GM06990 (cell line): ENCODE measurements around the gene SLC7A1.

Experiments
- DNase-seq: peaks from one replicate; pipeline ENCODE4 v3.0.0-alpha.2; 2011; ENCODE audit not compliant: insufficient read length; ENCODE audit errors: extremely low read depth
- H3K27me3 ChIP-seq: replicated peaks from 2 replicates; pipeline ENCODE4 v1.6.0; 2011; ENCODE audit warnings: low read length; ENCODE audit not compliant: control insufficient read depth, insufficient read depth
- H3K36me3 ChIP-seq: 2 replicates; pipeline ENCODE4 v1.5.1; 2011; ENCODE audit warnings: low read length; ENCODE audit not compliant: control insufficient read depth, insufficient read depth
- H3K4me3 ChIP-seq: replicated peaks from 2 replicates; pipeline ENCODE4 v1.5.1; 2011; ENCODE audit warnings: low read depth, mild to moderate bottlenecking, control low read depth, low read length
- CTCF ChIP-seq: IDR thresholded peaks from 2 replicates; pipeline ENCODE4 v1.5.1; 2011; ENCODE audit warnings: low read length, control low read depth, mild to moderate bottlenecking, inconsistent platforms; ENCODE audit not compliant: insufficient read depth, poor library complexity, severe bottlenecking

Gene SLC7A1

DNA sequence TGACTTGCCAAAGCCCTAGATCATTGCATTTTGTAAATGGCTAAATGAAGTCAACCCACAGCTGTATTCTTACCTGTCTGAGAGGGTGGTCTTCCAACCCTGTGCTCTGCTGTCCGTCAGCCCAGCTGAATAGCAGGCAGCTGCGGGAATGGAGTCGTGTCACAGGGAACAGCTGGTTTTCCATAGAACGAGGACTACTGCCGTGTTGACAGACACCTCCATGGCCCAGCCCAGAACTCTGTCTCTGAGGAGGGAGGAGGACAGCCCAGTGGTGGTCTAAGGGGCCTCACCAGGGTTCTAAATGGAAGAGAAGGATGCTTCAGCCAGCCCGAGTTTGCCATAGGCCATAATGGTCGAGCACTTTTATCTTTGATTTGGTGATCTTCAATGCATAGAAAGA, 110.7 kb downstream of the SLC7A1 start:
- no peak overlapping the region for H3K4me3 ChIP-seq
- no peaks in the 10 kb centered on the region for H3K36me3 ChIP-seq
- no peak for TF ChIP-seq CTCF
- H3K27me3 ChIP-seq: no peaks in the 10 kb centered on the region
- no peak for DNase-seq

DNA sequence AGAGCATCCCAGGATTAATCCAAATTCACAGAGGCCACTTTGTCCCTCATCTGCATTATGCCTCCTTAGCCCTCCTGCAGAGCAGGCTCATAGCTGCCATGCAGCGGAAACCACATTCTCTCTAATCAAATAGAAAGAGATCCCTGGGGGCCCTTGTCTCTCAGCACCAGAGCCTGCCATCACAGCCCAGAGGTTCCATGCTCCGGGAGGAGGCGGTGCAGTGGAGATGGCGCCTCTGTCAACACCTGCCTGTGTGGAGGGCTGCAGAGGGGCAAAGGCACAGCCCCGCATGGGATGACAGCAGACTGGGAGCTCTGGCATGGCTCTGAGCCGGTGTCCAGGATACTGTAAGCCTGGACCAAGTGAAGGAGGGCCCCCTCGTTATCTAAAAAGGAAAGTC, 111.3 kb downstream of the SLC7A1 start:
- no peaks in the 10 kb centered on the region for H3K27me3 ChIP-seq
- H3K4me3 ChIP-seq: no peak overlapping the region
- no peak for TF ChIP-seq CTCF
- DNase-seq: no peak
- no peaks in the 10 kb centered on the region for H3K36me3 ChIP-seq

GRCh38 chr13:29483623-29484022, 111.9 kb downstream of the SLC7A1 start:
- TF ChIP-seq CTCF: no peak
- H3K27me3 ChIP-seq: no peaks in the 10 kb centered on the region
- no peaks in the 10 kb centered on the region for H3K36me3 ChIP-seq
- no peak overlapping the region for H3K4me3 ChIP-seq
- no peak for DNase-seq

DNA sequence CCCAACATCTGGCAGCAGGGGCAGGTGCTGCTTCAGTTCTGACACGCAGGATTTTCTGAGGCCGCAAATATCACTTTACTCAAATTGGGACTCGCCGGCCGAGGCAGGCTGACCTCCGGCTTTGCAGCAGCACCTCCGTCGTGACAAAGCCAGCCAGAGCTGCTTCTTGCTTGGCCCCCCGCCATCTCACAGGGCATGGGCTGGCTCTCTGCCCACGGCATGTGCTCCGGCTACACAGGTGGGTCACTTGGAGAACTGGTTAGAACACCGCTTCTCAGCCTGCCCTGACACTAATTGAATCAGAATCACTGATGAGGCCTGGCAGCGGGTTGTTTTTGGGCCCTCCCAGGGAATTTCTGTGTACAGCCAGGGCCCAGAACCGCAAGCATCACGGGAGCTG, 112.3 kb downstream of the SLC7A1 start:
- H3K36me3 ChIP-seq: no peaks in the 10 kb centered on the region
- H3K27me3 ChIP-seq: no peaks in the 10 kb centered on the region
- H3K4me3 ChIP-seq: no peak overlapping the region
- TF ChIP-seq CTCF: no peak
- no peak for DNase-seq

DNA sequence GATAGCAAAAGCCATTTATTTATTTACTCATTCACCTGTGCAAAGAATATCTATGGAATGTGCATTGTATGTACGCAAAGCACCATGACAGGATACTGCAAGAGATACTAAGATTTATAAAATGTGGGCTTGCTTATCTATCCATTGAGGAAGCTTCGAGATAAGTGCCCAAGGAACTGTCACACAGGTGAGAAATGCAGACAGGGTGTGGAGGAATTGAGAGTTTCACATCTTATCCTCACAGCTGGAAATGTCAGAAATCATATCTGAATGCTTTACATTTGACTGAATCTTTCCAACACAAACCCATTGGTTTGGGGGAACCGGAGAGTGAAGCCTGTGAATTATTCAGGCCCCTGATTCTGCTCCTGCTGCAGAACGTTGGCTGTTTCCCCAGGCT, 113.0 kb downstream of the SLC7A1 start:
- no peak for DNase-seq
- no peak overlapping the region for H3K4me3 ChIP-seq
- no peak for TF ChIP-seq CTCF

GRCh38 chr13:29481603-29482002, 113.9 kb downstream of the SLC7A1 start:
- DNase-seq: no peak
- no peak overlapping the region for H3K4me3 ChIP-seq
- TF ChIP-seq CTCF: no peak
- no peaks in the 10 kb centered on the region for H3K36me3 ChIP-seq
- no peaks in the 10 kb centered on the region for H3K27me3 ChIP-seq

More for the DNA sequence above, 113.0 kb downstream of the SLC7A1 start:
- Histone ChIP-seq H3K27me3 (no peaks in the 10 kb centered on the region), H3K36me3 (no peaks in the 10 kb centered on the region)
